ENCODE measurements around the gene CES5A.
"Not testable (repeated sequence)": the region's sequence is repeated elsewhere in the genome, so short reads cannot be mapped to it uniquely, and the experiment has no call there.

Gene CES5A

GRCh38 chr16:55825115-55825728 lies 50.0 kb downstream of the CES5A start:
- DNase-seq: no peak

- no peak for DNase-seq
Measured at GRCh38 chr16:55824473-55825000, 50.6 kb downstream of the CES5A start.

- DNase-seq: no peak
Measured at GRCh38 chr16:55822280-55822810, 52.8 kb downstream of the CES5A start.

GRCh38 chr16:55821210-55821609 lies 54.0 kb downstream of the CES5A start:
- DNase-seq: no peak

GRCh38 chr16:55820615-55821014 lies 54.6 kb downstream of the CES5A start:
- no peak for DNase-seq

- no peak for DNase-seq
Measured at GRCh38 chr16:55817236-55817912, 57.8 kb downstream of the CES5A start.

- not testable (repeated sequence) for DNase-seq
Measured at GRCh38 chr16:55816222-55816621, 59.0 kb downstream of the CES5A start.

- DNase-seq: no peak
Measured at GRCh38 chr16:55815320-55815719, 59.9 kb downstream of the CES5A start.

GRCh38 chr16:55814174-55814573 lies 61.0 kb downstream of the CES5A start:
- not testable (repeated sequence) for DNase-seq

GRCh38 chr16:55813730-55814129 lies 61.4 kb downstream of the CES5A start:
- not testable (repeated sequence) for DNase-seq

GRCh38 chr16:55812951-55813350 lies 62.2 kb downstream of the CES5A start:
- DNase-seq: no peak

- no peak for DNase-seq
Measured at GRCh38 chr16:55811811-55812210, 63.4 kb downstream of the CES5A start.

GRCh38 chr16:55810451-55810961 lies 64.7 kb downstream of the CES5A start:
- DNase-seq: no peak

- no peak for DNase-seq
Measured at GRCh38 chr16:55809851-55810250, 65.3 kb downstream of the CES5A start.

- DNase-seq: no peak
Measured at GRCh38 chr16:55809386-55809785, 65.8 kb downstream of the CES5A start.

GRCh38 chr16:55808286-55808685 lies 66.9 kb downstream of the CES5A start:
- DNase-seq: not testable (repeated sequence)

GRCh38 chr16:55805104-55805503 lies 70.1 kb downstream of the CES5A start:
- not testable (repeated sequence) for DNase-seq

GRCh38 chr16:55803681-55804080 lies 71.5 kb downstream of the CES5A start:
- DNase-seq: not testable (repeated sequence)
